Stimulated activated CD4-positive, alpha-beta T cell treated with anti-CD3 and anti-CD28 coated beads, Interleukin-4, amount 100 ng/mL, for 4 hours (primary cell): ENCODE measurements around the gene HFM1.
"Not testable (repeated sequence)": the region's sequence is repeated elsewhere in the genome, so short reads cannot be mapped to it uniquely, and the experiment has no call there.

Experiments
- DNase-seq, 2 experiments: peaks; one replicate each; pipeline ENCODE4 v3.0.0-alpha.2; 2020

Gene HFM1

GRCh38 chr1:91345395-91346005 lies 59.1 kb downstream of the HFM1 start:
- no peak for DNase-seq

GRCh38 chr1:91338501-91338900 lies 66.1 kb downstream of the HFM1 start:
- DNase-seq = no peak

GRCh38 chr1:91335603-91336002 lies 69.0 kb downstream of the HFM1 start:
- no peak for DNase-seq

- DNase-seq = no peak
Observed at GRCh38 chr1:91334856-91335255, 69.8 kb downstream of the HFM1 start.

GRCh38 chr1:91325456-91325855 lies 79.2 kb downstream of the HFM1 start:
- DNase-seq = no peak

DNA sequence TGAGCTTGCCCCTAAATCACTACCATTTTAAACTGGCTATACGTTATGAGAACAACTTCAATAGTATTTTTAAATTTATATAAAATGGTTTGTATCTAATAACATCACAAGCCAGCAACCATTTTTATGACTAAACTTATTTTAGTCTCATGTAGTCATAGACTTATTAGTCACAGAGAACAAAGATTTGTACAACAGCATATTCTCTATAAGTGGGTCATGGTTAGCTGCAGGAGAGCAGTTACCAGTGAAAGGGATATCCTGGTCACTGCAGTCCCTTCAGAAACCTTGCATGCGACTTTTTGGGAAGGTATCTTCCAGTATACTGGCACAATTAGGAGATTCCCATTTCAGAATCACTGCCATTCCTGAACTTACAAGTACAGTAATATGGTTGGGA lies 90.0 kb downstream of the HFM1 start:
- DNase-seq = no peak

GRCh38 chr1:91311672-91312071 lies 93.0 kb downstream of the HFM1 start:
- DNase-seq = no peak

DNA sequence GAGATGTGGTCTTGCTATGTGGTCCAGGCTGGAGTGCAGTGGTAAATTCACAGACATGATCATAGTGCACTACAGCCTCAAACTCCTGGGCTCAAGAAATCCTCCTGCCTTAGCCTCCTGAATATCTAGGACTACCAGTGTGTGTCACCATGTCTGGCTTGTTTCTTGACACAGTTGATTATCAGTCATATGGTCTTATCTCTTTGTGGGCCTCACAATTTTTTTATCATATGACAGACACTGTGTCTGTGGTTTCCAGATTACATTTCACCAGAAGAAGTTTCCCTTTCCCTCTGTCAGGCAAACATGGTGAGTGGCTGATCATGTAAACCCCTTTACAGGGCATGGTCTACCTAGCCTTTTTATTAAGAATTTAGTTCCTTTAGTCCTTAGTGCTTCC lies 96.1 kb downstream of the HFM1 start:
- DNase-seq = no peak

GRCh38 chr1:91307784-91308409 lies 96.7 kb downstream of the HFM1 start:
- no peak for DNase-seq

- no peak for DNase-seq
Observed at GRCh38 chr1:91303165-91303564, 101.5 kb downstream of the HFM1 start.

GRCh38 chr1:91288843-91289553 lies 115.6 kb downstream of the HFM1 start:
- not testable (repeated sequence) for DNase-seq

- not testable (repeated sequence) for DNase-seq
Observed at GRCh38 chr1:91286962-91287317, 117.7 kb downstream of the HFM1 start.

GRCh38 chr1:91286259-91286961 lies 118.2 kb downstream of the HFM1 start:
- not testable (repeated sequence) for DNase-seq

DNA sequence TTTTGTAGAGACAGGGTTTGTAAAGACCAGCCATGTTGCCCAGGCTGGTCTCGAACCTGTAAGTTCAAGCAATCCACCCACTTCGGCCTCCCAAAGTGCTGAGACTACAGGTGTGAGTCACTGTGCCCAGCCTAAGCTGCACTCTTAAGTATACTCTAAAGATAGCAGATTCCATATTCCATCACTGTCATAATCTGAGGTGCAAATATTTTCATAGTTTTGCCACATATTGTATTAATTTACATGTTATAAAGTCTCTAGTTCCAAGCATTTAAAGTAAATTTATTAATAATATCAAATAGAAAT lies 121.3 kb downstream of the HFM1 start:
- no peak for DNase-seq

DNA sequence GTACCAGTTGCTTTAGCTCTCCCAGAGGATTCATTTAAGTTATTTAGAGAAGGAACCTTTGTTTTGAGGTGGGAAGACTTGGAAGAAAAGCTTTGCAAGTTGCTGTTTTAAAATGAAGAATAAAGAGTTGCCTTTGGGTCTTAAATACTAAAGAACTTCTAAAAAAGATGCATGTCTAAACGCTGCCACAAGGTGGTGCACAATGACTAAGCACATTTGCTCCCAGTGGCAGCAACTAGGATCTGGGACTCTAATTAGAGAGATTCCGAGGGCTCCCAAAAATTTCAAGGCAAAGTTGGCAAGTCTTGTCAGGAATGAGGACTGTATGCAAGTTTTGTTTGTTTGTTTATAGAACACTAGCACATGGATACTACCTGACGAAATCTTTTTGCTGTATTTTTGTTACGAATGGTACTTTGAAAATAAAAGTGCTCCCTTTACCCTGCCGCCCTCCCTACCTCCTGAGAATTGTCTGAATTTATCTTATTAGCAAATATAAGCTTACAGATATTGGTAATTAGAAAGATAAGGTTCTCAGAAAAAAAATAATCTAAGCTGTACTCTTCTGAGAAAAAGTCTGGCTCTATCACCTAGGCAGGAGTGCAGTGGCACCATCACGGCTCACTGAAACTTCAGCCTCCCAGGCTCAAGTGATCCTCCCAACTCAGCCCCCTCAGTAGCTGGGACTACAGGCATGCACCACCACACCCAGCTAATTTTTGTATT lies 121.8 kb downstream of the HFM1 start:
- DNase-seq = peak; percentile 16 to 21

DNA sequence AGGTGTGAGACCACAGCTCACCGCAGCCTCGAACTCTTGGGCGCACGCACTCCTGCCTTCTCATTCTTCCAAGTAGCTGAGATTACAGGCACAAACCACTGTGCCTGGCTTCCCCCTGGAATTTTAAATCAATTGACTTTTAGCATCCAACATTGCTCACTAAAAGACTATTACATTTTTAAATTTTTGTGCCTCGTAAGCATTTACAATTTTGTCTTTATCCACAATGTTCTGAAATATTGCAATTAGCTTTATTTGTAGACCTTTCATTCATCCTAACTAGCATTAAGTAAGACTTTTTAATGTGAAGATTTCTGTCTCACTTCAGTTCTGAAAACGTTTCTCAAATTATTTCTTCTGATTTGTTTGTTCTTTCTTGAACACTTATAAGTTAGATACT lies 122.9 kb downstream of the HFM1 start:
- DNase-seq = no peak

- no peak for DNase-seq
Observed at GRCh38 chr1:91278754-91279153, 125.9 kb downstream of the HFM1 start.

DNA sequence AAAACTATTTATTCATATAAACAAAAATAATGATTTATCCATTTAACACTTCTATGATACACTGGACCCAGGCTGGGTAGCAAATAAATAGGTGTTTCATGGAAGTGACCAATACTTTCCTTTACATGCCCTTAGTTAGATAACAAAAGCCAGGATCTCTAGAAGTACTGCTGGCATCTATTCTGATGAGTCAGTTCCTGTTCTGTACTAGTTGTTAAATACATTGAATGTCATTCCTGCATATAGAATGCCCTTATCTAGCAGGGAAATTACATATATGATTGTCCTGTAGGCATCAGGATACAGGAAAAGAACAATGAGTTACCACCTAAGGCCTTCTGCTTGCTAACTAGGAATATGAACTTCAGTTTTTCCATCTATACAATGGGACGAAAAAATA lies 130.8 kb downstream of the HFM1 start:
- DNase-seq = no peak

- DNase-seq = no peak
Observed at GRCh38 chr1:91261655-91262054, 143.0 kb downstream of the HFM1 start.

- no peak for DNase-seq
Observed at GRCh38 chr1:91245435-91245834, 159.2 kb downstream of the HFM1 start.

- DNase-seq = no peak
Observed at GRCh38 chr1:91244737-91245136, 159.9 kb downstream of the HFM1 start.

DNA sequence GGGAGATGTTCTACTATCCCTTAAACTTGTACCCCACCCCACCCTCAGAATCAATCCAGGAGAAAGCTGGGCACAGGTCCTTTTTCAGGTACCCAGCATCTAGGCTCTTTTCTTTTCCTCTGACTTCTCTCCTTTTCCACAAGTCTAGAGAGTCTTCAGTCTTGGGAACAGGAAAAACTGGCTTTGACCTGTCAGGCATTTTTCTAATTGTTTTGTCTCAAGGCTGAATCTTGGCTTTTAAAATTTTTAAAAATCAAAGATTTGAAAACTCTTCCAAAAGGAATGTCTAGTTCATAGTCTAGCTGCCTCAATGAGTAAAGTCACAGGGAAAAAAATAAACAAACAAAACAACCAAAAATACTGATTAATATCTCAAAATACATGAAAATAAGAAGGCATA lies 161.5 kb downstream of the HFM1 start:
- DNase-seq = no peak

DNA sequence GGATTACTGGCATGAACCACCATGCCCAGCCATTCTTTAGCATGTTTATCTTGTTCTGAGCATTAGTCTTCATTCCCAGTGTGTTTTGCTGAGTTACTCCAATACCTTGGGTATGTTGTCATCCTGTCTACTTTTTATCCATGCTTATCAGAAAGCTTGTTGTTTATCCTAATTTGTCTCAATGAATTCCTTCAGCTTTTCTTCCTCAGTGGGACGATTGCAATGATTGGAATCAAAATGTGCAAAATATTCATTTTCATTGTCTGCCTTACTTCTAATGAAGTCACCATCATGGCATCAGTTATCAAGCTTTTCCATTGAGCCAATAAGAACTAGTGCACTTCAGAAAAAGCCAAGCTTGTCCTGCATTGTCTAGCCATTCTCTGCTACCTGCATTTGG lies 170.5 kb downstream of the HFM1 start:
- no peak for DNase-seq
